GM21447 (cell line): ENCODE results near the gene PSRC1.

Source experiments
- ATAC-seq: cut with Tn5 transposase; IDR thresholded peaks from one replicate; pipeline ENCODE4 v1.9.1; 2021; ENCODE audit not compliant: unreplicated experiment

Gene PSRC1

DNA sequence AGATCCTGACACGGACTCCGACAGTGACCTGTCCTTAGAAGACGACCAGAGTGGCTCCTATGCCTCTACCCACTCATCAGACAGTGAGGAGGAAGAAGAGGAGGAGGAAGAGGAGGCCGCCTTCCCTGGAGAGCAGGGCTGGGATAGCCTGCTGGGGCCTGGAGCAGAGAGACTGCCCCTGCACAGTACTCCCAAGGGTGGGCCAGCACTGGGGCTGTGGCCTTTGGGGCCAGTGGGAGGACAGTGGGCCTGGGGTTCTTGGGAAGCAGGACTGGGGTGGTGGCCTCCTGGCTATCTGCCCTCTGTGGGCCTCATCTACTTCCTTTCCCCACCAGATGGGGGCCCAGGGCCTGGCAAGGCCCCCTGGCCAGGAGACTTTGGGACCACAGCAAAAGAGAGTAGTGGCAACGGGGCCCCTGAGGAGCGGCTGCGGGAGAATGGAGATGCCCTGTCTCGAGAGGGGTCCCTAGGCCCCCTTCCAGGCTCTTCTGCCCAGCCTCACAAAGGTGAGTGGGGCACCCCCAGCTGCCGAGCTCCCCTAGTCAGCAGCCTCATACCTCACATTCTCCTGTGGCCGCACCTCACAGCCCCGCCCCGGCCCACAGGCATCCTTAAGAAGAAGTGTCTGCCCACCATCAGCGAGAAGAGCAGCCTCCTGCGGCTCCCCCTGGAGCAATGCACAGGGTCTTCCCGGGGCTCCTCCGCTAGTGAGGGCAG is 10.0 kb downstream of the PSRC1 start:
- no peak for ATAC-seq

DNA sequence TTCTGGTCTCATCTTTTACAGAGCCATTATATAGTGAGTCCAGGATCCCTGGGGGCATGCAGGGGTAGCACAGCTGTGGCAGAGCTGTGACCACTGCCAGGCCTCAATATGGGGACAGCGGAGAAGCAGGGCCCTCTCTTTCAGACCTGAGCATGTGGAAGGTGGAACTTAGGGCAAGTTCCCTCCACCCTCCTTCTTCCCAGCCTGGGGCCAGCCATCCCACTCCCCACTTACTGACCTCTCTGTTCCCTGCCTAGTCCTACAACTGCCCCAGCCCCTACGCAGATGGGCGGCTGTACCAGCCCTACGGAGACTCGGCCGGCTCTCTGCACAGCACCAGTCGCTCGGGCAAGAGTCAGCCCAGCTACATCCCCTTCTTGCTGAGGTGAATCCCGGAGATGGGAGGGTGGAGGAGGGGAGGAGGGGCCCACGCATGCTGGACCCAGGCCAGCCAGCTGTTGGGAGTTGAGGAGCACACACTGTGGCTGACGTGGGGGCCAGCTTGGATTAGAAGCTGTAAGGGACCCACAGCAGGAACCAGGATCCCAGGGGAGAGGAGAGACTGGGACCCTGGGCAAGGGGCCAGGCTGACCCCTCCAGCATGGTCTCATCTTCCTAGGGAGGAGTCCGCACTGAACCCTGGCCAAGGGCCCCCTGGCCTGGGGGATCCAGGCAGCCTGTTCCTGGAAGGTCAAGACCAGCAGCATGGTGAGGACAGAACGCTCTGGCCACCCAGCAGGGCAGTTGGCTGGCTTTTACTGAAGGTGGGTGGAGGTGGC is 10.7 kb downstream of the PSRC1 start:
- no peak for ATAC-seq

DNA sequence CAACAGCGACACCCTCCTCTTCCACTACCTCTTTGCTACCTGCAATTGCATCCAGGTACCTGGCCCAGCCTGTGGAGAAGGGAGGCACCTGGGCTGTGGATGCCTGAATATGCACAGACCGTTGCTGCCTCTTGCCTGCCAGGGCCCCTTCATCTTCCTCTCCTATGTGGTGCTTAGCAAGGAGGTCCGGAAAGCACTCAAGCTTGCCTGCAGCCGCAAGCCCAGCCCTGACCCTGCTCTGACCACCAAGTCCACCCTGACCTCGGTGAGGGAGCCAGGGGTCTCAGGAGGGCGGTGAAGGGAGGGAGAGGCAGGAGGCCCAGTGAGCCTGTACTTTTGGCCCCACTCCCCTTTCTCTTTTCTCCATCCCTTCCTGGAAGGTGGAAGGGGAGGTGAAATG is 11.5 kb downstream of the PSRC1 start:
- ATAC-seq, result no peak

DNA sequence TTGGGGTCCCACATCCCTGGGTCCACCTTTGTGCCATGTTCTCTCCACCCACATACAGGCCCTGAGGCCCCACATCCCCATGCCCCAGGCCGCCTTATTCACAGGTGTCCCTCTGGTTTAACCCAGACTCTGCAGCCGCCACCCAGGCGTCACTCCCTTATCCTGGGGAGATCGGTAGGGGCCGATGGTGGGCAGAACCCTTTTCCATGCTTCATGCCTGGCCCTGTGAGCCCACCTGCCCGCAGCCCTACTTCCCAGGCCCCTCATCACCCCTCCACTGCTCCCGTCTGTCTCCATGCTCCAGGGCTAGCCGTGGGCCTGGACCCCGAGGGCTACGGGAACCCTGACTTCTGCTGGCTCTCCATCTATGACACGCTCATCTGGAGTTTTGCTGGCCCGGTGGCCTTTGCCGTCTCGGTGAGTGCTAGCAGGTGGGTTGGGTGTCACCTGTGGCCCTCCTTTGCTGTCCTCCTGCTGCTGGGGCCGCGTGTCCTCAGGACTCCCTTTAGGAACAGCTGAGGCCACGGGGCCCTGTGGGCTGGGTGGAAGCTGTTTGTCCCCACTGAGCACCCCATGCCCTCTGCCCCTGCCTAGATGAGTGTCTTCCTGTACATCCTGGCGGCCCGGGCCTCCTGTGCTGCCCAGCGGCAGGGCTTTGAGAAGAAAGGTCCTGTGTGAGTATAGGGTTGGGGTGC is 12.2 kb downstream of the PSRC1 start:
- ATAC-seq, result no peak

DNA sequence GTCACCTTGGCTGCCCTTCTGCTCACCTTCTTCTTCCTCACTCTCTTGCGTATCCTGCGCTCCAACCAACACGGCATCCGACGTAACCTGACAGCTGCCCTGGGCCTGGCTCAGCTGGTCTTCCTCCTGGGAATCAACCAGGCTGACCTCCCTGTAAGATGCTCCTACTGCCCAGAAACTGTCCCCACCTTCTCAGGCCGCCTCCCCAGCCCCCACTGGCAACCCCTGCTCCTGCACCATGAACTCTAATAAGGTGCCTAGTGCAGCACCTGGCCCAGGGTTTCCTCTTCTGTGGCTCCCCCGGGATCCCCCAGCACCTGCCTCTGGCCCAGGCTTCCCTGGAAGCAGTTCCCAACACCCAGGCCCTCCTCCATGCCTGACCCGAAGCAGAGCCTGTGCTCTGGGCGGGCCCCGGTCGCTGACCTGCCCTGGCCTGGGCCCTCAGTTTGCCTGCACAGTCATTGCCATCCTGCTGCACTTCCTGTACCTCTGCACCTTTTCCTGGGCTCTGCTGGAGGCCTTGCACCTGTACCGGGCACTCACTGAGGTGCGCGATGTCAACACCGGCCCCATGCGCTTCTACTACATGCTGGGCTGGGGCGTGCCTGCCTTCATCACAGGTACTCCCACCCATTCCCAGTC is 12.8 kb downstream of the PSRC1 start:
- no peak for ATAC-seq

DNA sequence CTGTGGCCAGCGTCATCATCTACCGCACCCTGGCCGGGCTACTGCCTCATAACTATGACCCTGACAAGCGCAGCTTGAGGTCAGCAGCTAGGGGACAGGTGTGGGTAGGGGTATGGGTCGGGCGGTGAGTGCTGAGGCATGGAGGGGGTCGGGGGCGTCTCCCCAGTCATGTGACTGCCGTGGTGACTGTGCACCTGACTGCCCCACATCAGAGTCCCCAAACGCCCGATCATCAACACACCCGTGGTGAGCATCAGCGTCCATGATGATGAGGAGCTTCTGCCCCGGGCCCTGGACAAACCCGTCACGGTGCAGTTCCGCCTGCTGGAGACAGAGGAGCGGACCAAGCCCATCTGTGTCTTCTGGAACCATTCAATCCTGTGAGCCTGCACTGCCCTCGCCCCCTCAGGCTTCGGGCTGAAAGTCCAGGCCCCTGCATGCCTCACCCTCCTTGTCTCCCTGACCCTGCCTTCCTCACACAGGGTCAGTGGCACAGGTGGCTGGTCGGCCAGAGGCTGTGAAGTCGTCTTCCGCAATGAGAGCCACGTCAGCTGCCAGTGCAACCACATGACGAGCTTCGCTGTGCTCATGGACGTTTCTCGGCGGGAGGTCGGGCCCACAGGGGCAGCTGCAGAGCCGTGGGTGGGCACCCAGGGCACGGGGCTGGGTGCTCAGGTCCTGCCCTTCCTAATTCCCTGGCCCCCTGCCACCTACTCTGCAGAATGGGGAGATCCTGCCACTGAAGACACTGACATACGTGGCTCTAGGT is 13.5 kb downstream of the PSRC1 start:
- no peak for ATAC-seq

DNA sequence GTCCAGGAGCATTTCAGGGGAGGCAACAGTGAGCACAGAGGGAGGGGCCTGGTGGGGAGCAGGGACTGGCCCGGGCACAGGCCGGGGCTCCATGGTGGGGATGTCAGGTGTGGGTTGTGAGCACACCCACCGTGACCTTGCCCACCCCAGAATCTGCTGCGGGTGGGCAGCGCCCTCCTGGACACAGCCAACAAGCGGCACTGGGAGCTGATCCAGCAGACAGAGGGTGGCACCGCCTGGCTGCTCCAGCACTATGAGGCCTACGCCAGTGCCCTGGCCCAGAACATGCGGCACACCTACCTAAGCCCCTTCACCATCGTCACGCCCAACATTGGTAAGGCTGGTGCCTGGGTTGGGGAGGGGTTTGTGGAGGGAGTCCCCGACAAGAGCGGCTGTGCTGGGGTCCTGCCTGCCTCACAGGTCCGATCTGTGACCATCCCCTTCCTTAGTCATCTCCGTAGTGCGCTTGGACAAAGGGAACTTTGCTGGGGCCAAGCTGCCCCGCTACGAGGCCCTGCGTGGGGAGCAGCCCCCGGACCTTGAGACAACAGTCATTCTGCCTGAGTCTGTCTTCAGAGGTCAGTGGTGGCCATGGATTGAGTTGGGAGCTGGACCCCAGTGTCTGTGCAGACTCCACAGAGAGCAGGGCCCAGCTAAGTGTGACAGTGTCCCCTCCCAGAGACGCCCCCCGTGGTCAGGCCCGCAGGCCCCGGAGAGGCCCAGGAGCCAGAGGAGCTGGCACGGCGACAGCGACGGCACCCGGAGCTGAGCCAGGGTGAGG is 14.3 kb downstream of the PSRC1 start:
- ATAC-seq, result no peak

DNA sequence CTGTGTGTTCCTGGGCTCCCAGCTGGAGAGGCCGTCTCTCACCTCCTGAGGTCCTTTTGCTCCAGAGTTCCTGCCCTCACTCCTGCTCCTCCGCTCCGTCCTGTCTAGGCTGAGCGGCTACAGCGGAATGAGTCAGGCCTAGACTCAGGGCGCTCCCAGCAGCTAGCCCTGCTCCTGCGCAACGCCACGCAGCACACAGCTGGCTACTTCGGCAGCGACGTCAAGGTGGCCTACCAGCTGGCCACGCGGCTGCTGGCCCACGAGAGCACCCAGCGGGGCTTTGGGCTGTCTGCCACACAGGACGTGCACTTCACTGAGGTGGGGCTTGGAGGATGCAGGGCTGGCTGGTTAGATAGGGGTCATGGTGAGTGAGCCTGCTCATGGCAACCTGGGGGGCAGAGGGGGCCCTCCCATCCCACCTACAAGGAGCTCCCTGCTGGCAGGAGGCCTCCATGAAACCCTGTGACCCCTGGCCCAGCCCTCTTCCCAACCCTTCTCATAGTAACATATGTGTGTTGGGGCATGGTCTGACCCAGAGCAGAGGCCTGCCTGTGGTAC is 15.1 kb downstream of the PSRC1 start:
- no peak for ATAC-seq

DNA sequence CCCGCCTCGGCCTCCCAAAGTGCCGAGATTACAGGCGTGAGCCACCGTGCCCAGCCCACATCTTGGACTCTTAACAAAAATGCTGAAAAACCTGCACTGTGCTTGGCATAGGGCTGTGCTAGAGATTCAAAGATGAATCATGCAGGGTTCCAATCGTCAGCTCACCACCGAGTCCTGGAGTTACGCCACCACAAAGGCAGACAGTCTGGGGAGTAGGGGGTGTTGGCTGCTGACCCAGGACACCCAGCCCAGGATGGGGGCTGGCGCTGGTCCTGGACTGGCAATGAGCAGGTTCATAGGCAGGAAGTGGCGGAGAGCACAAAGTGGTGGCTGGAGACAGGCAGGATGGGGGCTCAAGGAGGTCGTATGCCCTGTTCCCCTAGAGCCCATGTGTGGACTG is 16.0 kb downstream of the PSRC1 start:
- ATAC-seq, result no peak

DNA sequence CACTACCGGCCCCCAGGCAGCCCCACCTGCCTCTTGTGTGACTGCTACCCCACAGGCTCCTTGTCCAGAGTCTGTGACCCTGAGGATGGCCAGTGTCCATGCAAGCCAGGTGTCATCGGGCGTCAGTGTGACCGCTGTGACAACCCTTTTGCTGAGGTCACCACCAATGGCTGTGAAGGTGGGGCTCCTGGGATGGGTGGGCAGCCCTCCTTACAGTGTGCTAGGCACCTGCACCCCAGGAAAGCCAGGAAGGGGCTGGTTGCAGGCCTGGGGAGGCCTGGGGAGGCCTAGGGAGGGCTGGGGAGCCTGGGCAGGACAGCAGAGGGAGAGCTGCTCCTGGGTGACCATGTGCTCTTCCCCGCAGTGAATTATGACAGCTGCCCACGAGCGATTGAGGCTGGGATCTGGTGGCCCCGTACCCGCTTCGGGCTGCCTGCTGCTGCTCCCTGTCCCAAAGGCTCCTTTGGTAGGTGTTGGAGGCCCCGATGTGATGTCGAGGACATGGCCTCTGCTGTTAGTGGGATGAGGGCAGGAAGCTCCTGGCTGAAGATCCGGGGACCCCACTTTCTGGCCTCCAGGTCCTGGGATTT is 17.1 kb downstream of the PSRC1 start:
- ATAC-seq, result no peak

DNA sequence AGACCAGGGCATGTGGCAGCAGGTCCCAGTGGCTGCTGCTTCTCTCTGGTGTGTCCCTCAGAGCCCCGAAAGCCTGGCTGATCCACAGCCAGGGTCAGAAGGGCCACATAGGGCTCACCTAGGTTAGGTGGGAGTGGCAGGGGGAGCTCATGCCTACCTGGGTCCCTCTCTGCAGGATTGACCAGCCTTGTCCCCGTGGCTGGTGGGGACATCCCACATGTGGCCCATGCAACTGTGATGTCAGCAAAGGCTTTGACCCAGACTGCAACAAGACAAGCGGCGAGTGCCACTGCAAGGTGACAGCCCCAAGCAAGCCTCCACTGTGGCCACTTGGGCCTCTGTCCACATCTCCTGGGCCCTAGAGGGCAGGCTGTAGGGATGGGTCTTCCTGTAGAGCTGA is 17.9 kb downstream of the PSRC1 start:
- no peak for ATAC-seq

DNA sequence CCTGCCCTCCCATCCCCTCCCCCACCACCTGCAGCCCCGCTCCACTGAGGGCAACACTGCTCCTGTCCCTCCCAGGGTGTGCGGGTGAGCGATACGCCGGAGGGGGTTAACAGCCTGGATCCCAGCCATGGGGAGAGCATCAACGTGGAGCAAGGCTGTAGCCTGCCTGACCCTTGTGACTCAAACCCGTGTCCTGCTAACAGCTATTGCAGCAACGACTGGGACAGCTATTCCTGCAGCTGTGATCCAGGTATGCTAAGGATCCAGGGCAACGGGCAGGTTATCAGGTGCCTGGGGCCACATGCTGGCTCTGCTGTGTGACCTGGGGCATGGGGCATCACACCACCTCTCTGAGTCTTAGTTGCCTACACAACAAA is 18.6 kb downstream of the PSRC1 start:
- no peak for ATAC-seq

DNA sequence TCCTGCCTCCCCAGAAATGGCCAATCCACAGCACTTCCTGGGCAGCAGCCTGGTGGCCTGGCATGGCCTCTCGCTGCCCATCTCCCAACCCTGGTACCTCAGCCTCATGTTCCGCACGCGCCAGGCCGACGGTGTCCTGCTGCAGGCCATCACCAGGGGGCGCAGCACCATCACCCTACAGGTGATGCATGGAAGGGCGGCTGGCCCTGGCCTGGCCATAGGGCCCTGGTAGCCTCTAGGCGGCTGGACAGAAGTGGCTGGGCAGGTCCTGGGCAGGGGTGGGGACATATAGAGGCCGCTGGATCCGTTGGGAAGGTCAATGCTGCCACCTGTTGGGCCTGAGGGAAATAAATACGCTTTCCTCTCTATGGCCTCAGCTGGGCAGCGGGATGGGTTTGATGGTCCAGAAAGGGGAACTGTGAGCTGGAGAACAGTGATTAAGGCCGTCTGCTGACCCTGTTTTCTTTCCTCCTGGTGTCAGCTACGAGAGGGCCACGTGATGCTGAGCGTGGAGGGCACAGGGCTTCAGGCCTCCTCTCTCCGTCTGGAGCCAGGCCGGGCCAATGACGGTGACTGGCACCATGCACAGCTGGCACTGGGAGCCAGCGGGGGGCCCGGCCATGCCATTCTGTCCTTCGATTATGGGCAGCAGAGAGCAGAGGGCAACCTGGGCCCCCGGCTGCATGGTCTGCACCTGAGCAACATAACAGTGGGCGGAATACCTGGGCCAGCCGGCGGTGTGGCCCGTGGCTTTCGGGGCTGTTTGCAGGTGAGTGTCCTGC is 19.2 kb downstream of the PSRC1 start:
- peak; percentile 59 for ATAC-seq

DNA sequence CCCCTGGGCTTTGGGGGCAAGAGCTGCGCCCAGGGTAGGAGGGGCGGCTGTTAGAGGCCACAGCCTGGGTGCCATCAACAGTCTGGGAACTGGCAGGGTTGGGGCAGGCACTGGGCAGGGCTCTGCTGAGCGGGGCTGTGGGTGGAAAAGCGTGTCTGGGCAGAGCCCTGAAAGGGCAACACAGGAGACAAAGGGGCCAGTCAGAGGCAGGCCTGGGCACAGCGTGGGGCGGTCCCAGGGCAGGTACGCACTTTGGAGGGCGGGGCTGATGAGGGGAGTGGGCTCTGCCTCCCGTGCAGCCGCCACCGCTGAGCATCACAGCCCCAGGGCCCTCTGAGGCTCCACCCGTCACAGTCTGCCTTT is 19.7 kb downstream of the PSRC1 start:
- no peak for ATAC-seq

DNA sequence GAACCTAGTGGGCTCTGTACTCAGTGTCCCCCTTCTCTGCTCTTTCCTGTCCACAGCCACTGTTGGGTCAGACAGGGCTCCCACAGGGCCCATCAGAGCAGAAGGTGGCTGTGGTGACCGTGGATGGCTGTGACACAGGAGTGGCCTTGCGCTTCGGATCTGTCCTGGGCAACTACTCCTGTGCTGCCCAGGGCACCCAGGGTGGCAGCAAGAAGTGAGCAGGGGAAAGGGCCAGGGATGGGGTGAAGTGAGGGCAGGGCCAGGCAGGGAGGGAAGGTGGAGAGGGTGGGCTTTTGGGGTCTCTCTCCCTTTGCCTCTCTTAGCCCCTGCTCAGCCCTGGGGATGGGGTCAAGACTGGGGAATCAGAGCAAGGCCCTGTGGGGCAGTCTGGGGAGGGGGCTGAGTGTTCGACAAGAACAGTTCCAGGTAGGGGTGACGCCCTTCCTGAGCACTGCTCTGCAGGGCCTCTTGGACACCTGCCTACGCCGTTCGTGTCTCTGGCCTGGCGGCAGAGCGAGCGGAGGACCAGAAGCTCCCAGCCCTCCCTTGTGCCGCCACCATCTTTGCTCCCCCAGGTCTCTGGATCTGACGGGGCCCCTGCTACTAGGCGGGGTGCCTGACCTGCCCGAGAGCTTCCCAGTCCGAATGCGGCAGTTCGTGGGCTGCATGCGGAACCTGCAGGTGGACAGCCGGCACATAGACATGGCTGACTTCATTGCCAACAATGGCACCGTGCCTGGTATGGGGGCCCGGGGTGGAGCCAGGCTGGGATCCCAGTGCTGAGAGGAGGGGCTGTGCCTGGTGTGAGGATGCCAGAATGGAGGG is 20.5 kb downstream of the PSRC1 start:
- no peak for ATAC-seq

DNA sequence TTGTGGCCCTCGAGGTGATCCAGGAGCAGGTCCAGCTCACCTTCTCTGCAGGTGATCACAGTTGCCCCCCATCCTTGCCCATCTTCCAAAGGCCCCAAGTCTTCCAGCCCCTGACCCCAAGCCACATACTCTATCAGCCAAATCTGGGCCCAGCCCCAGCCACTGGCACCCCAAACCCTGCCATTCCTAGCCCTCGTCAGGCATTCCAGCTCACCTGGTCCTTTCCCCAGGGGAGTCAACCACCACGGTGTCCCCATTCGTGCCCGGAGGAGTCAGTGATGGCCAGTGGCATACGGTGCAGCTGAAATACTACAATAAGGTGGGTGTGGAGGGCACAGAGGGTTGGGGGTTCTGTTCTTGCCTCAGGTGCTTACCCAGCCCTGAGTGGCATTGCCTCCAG is 21.4 kb downstream of the PSRC1 start:
- no peak for ATAC-seq

DNA sequence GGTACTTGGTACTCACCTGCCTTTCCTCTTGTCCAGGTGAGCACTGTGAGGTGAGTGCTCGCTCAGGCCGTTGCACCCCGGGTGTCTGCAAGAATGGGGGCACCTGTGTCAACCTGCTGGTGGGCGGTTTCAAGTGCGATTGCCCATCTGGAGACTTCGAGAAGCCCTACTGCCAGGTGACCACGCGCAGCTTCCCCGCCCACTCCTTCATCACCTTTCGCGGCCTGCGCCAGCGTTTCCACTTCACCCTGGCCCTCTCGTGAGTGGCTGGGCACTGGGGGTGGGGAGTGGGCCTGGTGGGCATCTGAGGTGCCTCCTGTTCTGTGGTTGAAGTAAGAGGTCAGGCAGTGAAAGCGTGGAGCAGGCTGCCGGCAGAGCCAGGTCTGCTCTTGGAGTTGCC is 21.9 kb downstream of the PSRC1 start:
- no peak for ATAC-seq
